GM12878 (cell line): Measurements from ENCODE around the gene SNCAIP. TPM values are rescaled to one million over a fixed set of nuclear protein-coding genes. Genes with fewer than 3 reads are reported as not detected.

Source experiments
- ATAC-seq: fragments of 200-7000 bp; cut with Tn5 transposase; 3 replicates; pipeline ENCODE4 v1.9.1; 2020; ENCODE audit warnings: mild to moderate bottlenecking, moderate library complexity
- BruUV-seq: library from RNA; stranded (reverse); fragments of 400-500 nt; replicated peaks from 2 replicates; lab custom pipeline; 2021; lab: Mats Ljungman, UMichigan
- CTCF ChIA-PET: fragments of 300-600 bp; sonication (Branson Sonifier 250); formaldehyde crosslinking; extraction: SDS; loops from one replicate; lab custom pipeline; 2021; ENCODE audit warnings: inconsistent platforms; lab: Yijun Ruan, JAX
- POLR2A ChIA-PET: fragments of 350-600 bp; formaldehyde crosslinking; extraction: SDS; loops from one replicate; lab custom pipeline; 2021; ENCODE audit warnings: inconsistent platforms; lab: Charles Lee
- RAD21 ChIA-PET: fragments of 300-600 bp; sonication (Branson Sonifier 250); formaldehyde crosslinking; loops from one replicate; lab custom pipeline; 2023; ENCODE audit warnings: antibody characterized with exemption; ENCODE audit not compliant: unreplicated experiment; lab: Charles Lee
- SMC1A ChIA-PET: fragments of 300-600 bp; sonication (Branson Sonifier 250); formaldehyde crosslinking; loops from one replicate; lab custom pipeline; 2023; ENCODE audit not compliant: unreplicated experiment, uncharacterized antibody; lab: Charles Lee
- DNase-seq: peaks from one replicate; pipeline ENCODE4 v3.0.0-alpha.2; 2011; ENCODE audit warnings: low read depth, low spot score
- FAIRE-seq: peaks from 3 replicates; lab custom pipeline; 2011; peaks lifted over from hg19 to GRCh38; lab: Jason Lieb, UNC
- H2AFZ ChIP-seq: 2 replicates; pipeline ENCODE4 v1.6.0; 2011; ENCODE audit warnings: low read depth, low read length, control low read depth; ENCODE audit not compliant: control insufficient read depth
- H3K27ac ChIP-seq: 2 replicates; pipeline ENCODE4 v1.5.1; 2011; ENCODE audit warnings: control low read depth; ENCODE audit not compliant: control insufficient read depth, insufficient read depth
- H3K27me3 ChIP-seq, 2 experiments: replicated peaks in 1 of 2; 2 replicates each; pipeline versions ENCODE4 v1.6.0 to v1.6.1; 2011; ENCODE audit warnings: low read length in 1 of 2; ENCODE audit not compliant: control insufficient read depth in 2 of 2, insufficient read depth in 2 of 2
- H3K36me3 ChIP-seq, 2 experiments: 2 replicates each; pipeline ENCODE4 v1.5.1; 2011; ENCODE audit warnings: low read length in 1 of 2; ENCODE audit not compliant: control insufficient read depth in 2 of 2, insufficient read depth in 2 of 2
- H3K4me1 ChIP-seq: 2 replicates; pipeline ENCODE4 v1.6.1; 2011; ENCODE audit warnings: mild to moderate bottlenecking, low read length, moderate library complexity, mixed read lengths; ENCODE audit not compliant: control insufficient read depth, insufficient read depth
- H3K4me2 ChIP-seq: 2 replicates; pipeline ENCODE4 v1.6.0; 2011; ENCODE audit warnings: control low read depth; ENCODE audit not compliant: control insufficient read depth, insufficient read depth
- H3K4me3 ChIP-seq: fragments of 200-600 bp; sonication (generic); 2 replicates; pipeline ENCODE4 v1.5.1; 2016
- H3K79me2 ChIP-seq: 2 replicates; pipeline ENCODE4 v1.6.0; 2011; ENCODE audit warnings: low read length; ENCODE audit not compliant: control insufficient read depth, insufficient read depth
- H3K9ac ChIP-seq: 2 replicates; pipeline ENCODE4 v1.8.0; 2011; ENCODE audit warnings: low read length, control low read depth, mixed read lengths; ENCODE audit not compliant: control insufficient read depth, insufficient read depth
- H3K9me3 ChIP-seq: replicated peaks from 3 replicates; pipeline ENCODE4 v1.5.1; 2011; ENCODE audit warnings: mild to moderate bottlenecking, low read length; ENCODE audit not compliant: control insufficient read depth, insufficient read depth
- H4K20me1 ChIP-seq: 2 replicates; pipeline ENCODE4 v1.6.0; 2011; ENCODE audit not compliant: control insufficient read depth, insufficient read depth
- BMI1 ChIP-seq: fragments of 450-650 bp; IDR thresholded peaks from 2 replicates; pipeline ENCODE4 v1.6.1; 2016; ENCODE audit warnings: mild to moderate bottlenecking, moderate library complexity, borderline replicate concordance
- GABPA ChIP-seq: IDR thresholded peaks from 2 replicates; pipeline ENCODE4 v1.6.1; 2014; ENCODE audit warnings: antibody characterized with exemption, low read depth, mild to moderate bottlenecking, inconsistent platforms
- HDGF ChIP-seq: fragments of 450-650 bp; IDR thresholded peaks from 2 replicates; pipeline ENCODE4 v1.6.1; 2016; ENCODE audit warnings: antibody characterized with exemption
- IRF5 ChIP-seq: fragments of 450-650 bp; IDR thresholded peaks from 2 replicates; pipeline ENCODE4 v1.6.1; 2017; ENCODE audit warnings: borderline replicate concordance
- RAD21 ChIP-seq: IDR thresholded peaks from 2 replicates; pipeline ENCODE4 v1.6.1; 2011; ENCODE audit warnings: mild to moderate bottlenecking, low read depth, low read length, moderate library complexity; ENCODE audit not compliant: insufficient read depth
- WGBS: methylation state at CpG from one replicate; pipeline ENCODE4 v1.1.6; 2016; ENCODE audit warnings: low lambda C conversion rate; ENCODE audit not compliant: insufficient replicate concordance, insufficient coverage; ENCODE audit errors: missing lambda C conversion rate; 5-methylcytosine and 5-hydroxymethylcytosine counted together
- in situ Hi-C: fragments of 300-500 bp; cut with MboI; formaldehyde crosslinking; loops from 9 replicates; pipeline ENCODE4 v1.14.3; 2018; ENCODE audit warnings: mixed read lengths
- intact Hi-C: fragments of 100-400 bp; cut with micrococcal nuclease; formaldehyde crosslinking; loops from one replicate; pipeline ENCODE4 v1.14.2; 2022; ENCODE audit not compliant: unreplicated experiment
- polyA plus RNA-seq, 11 experiments: library from polyadenylated mRNA; depleted of rRNA in 4 of 11; unstranded in 6 of 11; stranded (reverse) in 5 of 11; fragments of >200 nt; fragmentation: Nextera tagmentation in 4 of 11; fragmentation: Illumina TruSeq in 1 of 11; extraction: Ambion mirVana in 4 of 11; extraction: Trizol in 1 of 11; gene quantifications; 1 replicate in 1 of 11; 2 replicates in 10 of 11; pipeline versions ENCODE4 v1.2.1 to v1.2.3, GENCODE V29; 2011 to 2016; ENCODE audit warnings: inconsistent platforms in 2 of 11, missing spikeins in 2 of 11, low read depth in 1 of 11
- total RNA-seq, 4 experiments: library from RNA; depleted of rRNA in 3 of 4; stranded (reverse); fragments of >200 nt in 3 of 4; fragmentation: Illumina TruSeq in 1 of 4; extraction: Trizol in 1 of 4; gene quantifications; 2 replicates each; pipeline versions ENCODE4 v1.2.1 to v1.2.3, GENCODE V29; 2013 to 2021

The SNCAIP gene
- total and polyA plus RNA-seq, 10 of the 15 experiments (the other 5 are each of a cell fraction or from before 2014, with no cell fraction given), result 0.03 to 0.62 (median 0.16) TPM; not detected in 1

- SMC1A ChIA-PET, result interaction anchor here (1.4 kb wide), 1 partner anchor 16 kb away, joined by 3 read pairs; no protein-coding TSS in a partner anchor
- Histone ChIP-seq H2AFZ (no peak overlapping the region), H3K27ac (no peak overlapping the region), H3K9ac (no peak overlapping the region), H3K4me3 (no peak overlapping the region), H3K4me1 (no peaks in the 10 kb centered on the region), H4K20me1 (no peaks in the 10 kb centered on the region), H3K9me3 (no peaks in the 10 kb centered on the region), H3K36me3 (no peaks in the 10 kb centered on the region), H3K27me3 (no peaks in the 10 kb centered on the region), H3K4me2 (no peak overlapping the region), H3K79me2 (no peaks in the 10 kb centered on the region)
- POLR2A ChIA-PET, result interaction anchor here (1.3 kb wide), 1 partner anchor 12 kb away, joined by 3 read pairs; no protein-coding TSS in a partner anchor
- WGBS, result 17% methylated on average over 2 of the region's 2 CpGs
- CTCF ChIA-PET, result no interaction called here
- in situ Hi-C loops (no loop called here), intact Hi-C loops (no loop called here)
- TF ChIP-seq GABPA (no peak), HDGF (no peak), IRF5 (no peak), RAD21 (no peak), BMI1 (no peak)
- RAD21 ChIA-PET, result no interaction called here
- no peak for FAIRE-seq
- ATAC-seq, result no peak
- DNase-seq, result no peak
- no TSS peak for BruUV-seq
Measured at GRCh38 chr5:122356855-122357254, 44.8 kb downstream of the SNCAIP start.
